Caco-2 (cell line): ENCODE measurements around the gene ABLIM2. TPM values are rescaled to one million over a fixed set of nuclear protein-coding genes. Genes with fewer than 3 reads are reported as not detected.
A peak's percentile ranks its signal among the peaks of the same experiment; 100 is the strongest.

Source experiments
- BruUV-seq: library from RNA; stranded (reverse); fragments of 400-500 nt; replicated peaks from 2 replicates; lab custom pipeline; 2021; lab: Mats Ljungman, UMichigan
- CTCF ChIA-PET: fragments of 300-600 bp; sonication (Branson Sonifier 250); formaldehyde crosslinking; loops from one replicate; lab custom pipeline; 2022; ENCODE audit warnings: antibody characterized with exemption; lab: Charles Lee
- POLR2A ChIA-PET: fragments of 300-600 bp; sonication (Branson Sonifier 250); formaldehyde crosslinking; loops from one replicate; lab custom pipeline; 2022; ENCODE audit warnings: antibody characterized with exemption; lab: Charles Lee
- DNase-seq, 2 experiments: peaks; one replicate each; pipeline versions ENCODE4 v3.0.0 to v3.0.0-alpha.2; 2020 to 2022
- H3K27me3 ChIP-seq: replicated peaks from 2 replicates; pipeline ENCODE4 v1.6.0; 2011; ENCODE audit warnings: low read length; ENCODE audit not compliant: control insufficient read depth, insufficient read depth
- H3K36me3 ChIP-seq: 2 replicates; pipeline ENCODE4 v1.5.1; 2011; ENCODE audit warnings: low read length; ENCODE audit not compliant: control insufficient read depth, insufficient read depth
- H3K4me1 ChIP-seq: fragments of 250-450 bp; sonication (Bioruptor Pico); 2 replicates; pipeline ENCODE4 v1.5.1; 2020; ENCODE audit warnings: mild to moderate bottlenecking
- H3K4me3 ChIP-seq: 2 replicates; pipeline ENCODE4 v1.5.1; 2011; ENCODE audit warnings: low read depth, mild to moderate bottlenecking, control low read depth, low read length
- H3K9me3 ChIP-seq: fragments of 250-450 bp; sonication (Bioruptor Pico); 2 replicates; pipeline ENCODE4 v1.5.1; 2020; ENCODE audit warnings: mild to moderate bottlenecking, moderate library complexity
- H3K27ac Mint-ChIP-seq: one replicate; pipeline ENCODE4 v1.8.0; 2022; ENCODE audit warnings: mixed read lengths; ENCODE audit not compliant: unreplicated experiment
- H3K27me3 Mint-ChIP-seq: one replicate; pipeline ENCODE4 v1.8.0; 2022; ENCODE audit warnings: mixed read lengths; ENCODE audit not compliant: insufficient read depth, unreplicated experiment
- H3K36me3 Mint-ChIP-seq: one replicate; pipeline ENCODE4 v1.8.0; 2022; ENCODE audit warnings: mild to moderate bottlenecking, mixed read lengths; ENCODE audit not compliant: insufficient read depth, unreplicated experiment
- H3K4me1 Mint-ChIP-seq: one replicate; pipeline ENCODE4 v1.8.0; 2022; ENCODE audit warnings: low read depth, mixed read lengths; ENCODE audit not compliant: unreplicated experiment
- H3K4me3 Mint-ChIP-seq: one replicate; pipeline ENCODE4 v1.8.0; 2022; ENCODE audit warnings: mild to moderate bottlenecking, moderate library complexity, mixed read lengths; ENCODE audit not compliant: unreplicated experiment
- H3K9me3 Mint-ChIP-seq: one replicate; pipeline ENCODE4 v1.8.0; 2022; ENCODE audit warnings: mixed read lengths; ENCODE audit not compliant: unreplicated experiment
- intact Hi-C: fragments of 100-400 bp; cut with micrococcal nuclease; formaldehyde crosslinking; loops from one replicate; pipeline ENCODE4 v1.10.0; 2022; ENCODE audit not compliant: unreplicated experiment
- total RNA-seq: library from RNA; stranded (reverse); gene quantifications from 2 replicates; pipeline ENCODE4 v1.2.3, GENCODE V29; 2022
- TF ChIP-seq, protein P1 (sequence below), 2 experiments: fragments of 200-600 bp in 1 of 2; IDR thresholded peaks; 1 replicate in 1 of 2; 2 replicates in 1 of 2; pipeline versions ENCODE4 v1.5.1 to v1.8.0; 2011 to 2022; ENCODE audit warnings: antibody characterized with exemption in 1 of 2, control low read depth in 1 of 2, inconsistent platforms in 1 of 2, low read depth in 1 of 2, low read length in 1 of 2, mild to moderate bottlenecking in 1 of 2, moderate library complexity in 1 of 2; ENCODE audit not compliant: insufficient read depth in 1 of 2, severe bottlenecking in 1 of 2, unreplicated experiment in 1 of 2

ABLIM2 gene
- total RNA-seq, 1 experiment from 2014 or later: 0.23 TPM

- Histone ChIP-seq H3K27me3 (no peaks in the 10 kb centered on the region), H3K4me3 (no peak overlapping the region), H3K9me3 (peaks cover 3% of the 10 kb centered on the region; the same call in 1 of the 2 replicates), H3K4me1 (peaks cover 12% of the 10 kb centered on the region; the same call in 1 of the 2 replicates), H3K36me3 (no peaks in the 10 kb centered on the region)
- Mint-ChIP-seq H3K9me3 (no peaks in the 10 kb centered on the region), H3K4me3 (no peak overlapping the region), H3K4me1 (peaks cover 7% of the 10 kb centered on the region), H3K27me3 (no peaks in the 10 kb centered on the region), H3K27ac (peak overlapping the region; percentile 42), H3K36me3 (no peaks in the 10 kb centered on the region)
- POLR2A ChIA-PET: no interaction called here
- intact Hi-C loops: no loop called here
- CTCF ChIA-PET: interaction anchor here (0.5 to 0.7 kb wide), 2 partner anchors 157 to 733 kb away, joined by 3 to 4 read pairs; no protein-coding TSS in a partner anchor
- BruUV-seq: no TSS peak
- DNase-seq: no peak
- TF ChIP-seq, protein P1, sequence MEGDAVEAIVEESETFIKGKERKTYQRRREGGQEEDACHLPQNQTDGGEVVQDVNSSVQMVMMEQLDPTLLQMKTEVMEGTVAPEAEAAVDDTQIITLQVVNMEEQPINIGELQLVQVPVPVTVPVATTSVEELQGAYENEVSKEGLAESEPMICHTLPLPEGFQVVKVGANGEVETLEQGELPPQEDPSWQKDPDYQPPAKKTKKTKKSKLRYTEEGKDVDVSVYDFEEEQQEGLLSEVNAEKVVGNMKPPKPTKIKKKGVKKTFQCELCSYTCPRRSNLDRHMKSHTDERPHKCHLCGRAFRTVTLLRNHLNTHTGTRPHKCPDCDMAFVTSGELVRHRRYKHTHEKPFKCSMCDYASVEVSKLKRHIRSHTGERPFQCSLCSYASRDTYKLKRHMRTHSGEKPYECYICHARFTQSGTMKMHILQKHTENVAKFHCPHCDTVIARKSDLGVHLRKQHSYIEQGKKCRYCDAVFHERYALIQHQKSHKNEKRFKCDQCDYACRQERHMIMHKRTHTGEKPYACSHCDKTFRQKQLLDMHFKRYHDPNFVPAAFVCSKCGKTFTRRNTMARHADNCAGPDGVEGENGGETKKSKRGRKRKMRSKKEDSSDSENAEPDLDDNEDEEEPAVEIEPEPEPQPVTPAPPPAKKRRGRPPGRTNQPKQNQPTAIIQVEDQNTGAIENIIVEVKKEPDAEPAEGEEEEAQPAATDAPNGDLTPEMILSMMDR (IDR thresholded peaks at IDR 0.05; ENCODE audit: insufficient read depth in 1 of 2, low read depth in 1 of 2, low read length in 1 of 2, severe bottlenecking in 1 of 2, unreplicated experiment in 1 of 2): no peak
Observed at GRCh38 chr4:7959078-7959477, 199.5 kb downstream of the ABLIM2 start.

DNA sequence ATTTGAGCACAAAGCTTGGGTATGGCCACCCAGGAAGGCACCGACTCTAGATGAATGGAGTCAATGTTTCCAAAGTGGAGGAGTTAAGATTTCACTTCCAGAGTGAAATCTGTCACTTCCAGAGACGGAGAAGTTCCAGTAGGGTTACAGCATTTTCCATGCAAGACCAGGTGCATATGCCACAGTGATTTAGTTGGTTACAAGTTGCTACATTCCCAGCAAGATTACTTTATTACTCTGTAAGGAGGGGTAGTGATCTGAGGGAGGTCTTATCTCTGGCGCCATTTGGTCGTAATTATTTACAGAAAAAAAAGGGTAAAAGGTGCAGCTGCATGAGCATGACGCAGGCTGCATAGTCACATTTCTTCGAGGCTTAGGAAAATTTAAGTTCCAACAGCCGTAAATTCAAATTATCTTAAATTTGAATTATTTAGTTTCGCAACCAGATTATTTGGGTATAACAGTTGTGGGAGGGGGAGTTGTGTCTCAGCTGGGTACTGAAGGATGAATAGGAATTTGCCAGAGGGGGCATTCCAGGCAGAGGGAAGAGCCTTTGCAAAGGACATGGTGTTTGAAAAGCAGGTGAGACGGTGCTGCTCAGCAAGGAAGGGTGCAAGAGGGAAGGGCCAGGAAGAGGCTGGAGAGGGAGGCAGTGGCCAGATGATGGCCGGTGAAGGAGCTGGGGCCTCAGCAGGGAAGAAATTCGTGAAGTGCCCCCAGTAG is 201.5 kb downstream of the ABLIM2 start:
- BruUV-seq: no TSS peak
- intact Hi-C loops: no loop called here
- no peaks in the 10 kb centered on the region for H3K27me3 Mint-ChIP-seq
- H3K36me3 Mint-ChIP-seq: no peaks in the 10 kb centered on the region
- no peak overlapping the region for H3K27ac Mint-ChIP-seq
- Histone ChIP-seq H3K9me3 (peaks cover 8% of the 10 kb centered on the region; the same call in 1 of the 2 replicates), H3K4me1 (peaks cover 12% of the 10 kb centered on the region; the same call in 1 of the 2 replicates), H3K4me3 (no peak overlapping the region), H3K36me3 (no peaks in the 10 kb centered on the region), H3K27me3 (no peaks in the 10 kb centered on the region)
- ChIA-PET POLR2A (no interaction called here), CTCF (no interaction called here)
- H3K4me3 Mint-ChIP-seq: no peak overlapping the region
- TF ChIP-seq, protein P1 (IDR thresholded peaks at IDR 0.05; ENCODE audit: insufficient read depth in 1 of 2, low read depth in 1 of 2, low read length in 1 of 2, severe bottlenecking in 1 of 2, unreplicated experiment in 1 of 2): no peak
- H3K9me3 Mint-ChIP-seq: no peaks in the 10 kb centered on the region
- H3K4me1 Mint-ChIP-seq: peaks cover 7% of the 10 kb centered on the region
- DNase-seq: no peak

DNA sequence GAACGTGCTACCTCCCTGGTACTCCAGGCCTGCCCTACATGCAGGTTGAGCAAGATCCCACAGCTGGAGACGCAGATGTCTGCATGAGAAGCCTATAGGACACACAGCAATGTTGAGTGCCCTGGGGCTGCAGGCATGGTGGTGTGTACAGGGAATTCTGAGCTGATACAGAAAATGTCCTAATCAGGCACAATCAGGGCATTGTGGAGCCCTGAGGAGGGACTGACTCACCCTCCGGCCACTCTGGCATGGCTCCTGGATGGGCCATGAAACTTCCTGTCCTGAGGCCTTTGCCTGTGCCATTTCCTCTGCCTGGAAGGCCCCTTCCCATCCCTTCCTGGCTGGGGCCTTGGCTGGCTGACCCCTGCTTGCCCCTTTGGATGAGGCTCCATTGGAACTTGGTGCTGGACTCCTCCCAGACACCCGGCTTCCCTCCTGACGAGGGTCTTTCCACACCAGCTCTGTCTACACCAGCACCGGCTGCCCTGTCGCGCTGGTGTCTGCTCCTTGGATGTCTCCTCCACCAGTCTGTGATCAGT is 202.3 kb downstream of the ABLIM2 start:
- ChIA-PET CTCF (no interaction called here), POLR2A (no interaction called here)
- Mint-ChIP-seq H3K4me1 (peaks cover 7% of the 10 kb centered on the region), H3K27me3 (no peaks in the 10 kb centered on the region), H3K27ac (no peak overlapping the region), H3K4me3 (no peak overlapping the region), H3K9me3 (no peaks in the 10 kb centered on the region), H3K36me3 (no peaks in the 10 kb centered on the region)
- Histone ChIP-seq H3K4me1 (peaks cover 12% of the 10 kb centered on the region; the same call in 1 of the 2 replicates), H3K9me3 (peaks cover 8% of the 10 kb centered on the region; the same call in 1 of the 2 replicates), H3K36me3 (no peaks in the 10 kb centered on the region), H3K4me3 (no peak overlapping the region), H3K27me3 (no peaks in the 10 kb centered on the region)
- TF ChIP-seq, protein P1 (IDR thresholded peaks at IDR 0.05; ENCODE audit: insufficient read depth in 1 of 2, low read depth in 1 of 2, low read length in 1 of 2, severe bottlenecking in 1 of 2, unreplicated experiment in 1 of 2): no peak
- DNase-seq: peak in 1 of 2 experiments; percentile 53
- intact Hi-C loops: no loop called here
- BruUV-seq: no TSS peak
